NOMO-1 (cell line): ENCODE results near the gene PLXNA4.
A peak's percentile ranks its signal among the peaks of the same experiment; 100 is the strongest.

Experiments used
- DNase-seq, 2 experiments: peaks; one replicate each; lab custom pipeline; 2025; ENCODE audit not compliant: unreplicated experiment in 2 of 2; lab: John Stamatoyannopoulos, UW

Gene PLXNA4

GRCh38 chr7:132337450-132338080, 238.7 kb downstream of the PLXNA4 start:
- DNase-seq: no peak

DNA sequence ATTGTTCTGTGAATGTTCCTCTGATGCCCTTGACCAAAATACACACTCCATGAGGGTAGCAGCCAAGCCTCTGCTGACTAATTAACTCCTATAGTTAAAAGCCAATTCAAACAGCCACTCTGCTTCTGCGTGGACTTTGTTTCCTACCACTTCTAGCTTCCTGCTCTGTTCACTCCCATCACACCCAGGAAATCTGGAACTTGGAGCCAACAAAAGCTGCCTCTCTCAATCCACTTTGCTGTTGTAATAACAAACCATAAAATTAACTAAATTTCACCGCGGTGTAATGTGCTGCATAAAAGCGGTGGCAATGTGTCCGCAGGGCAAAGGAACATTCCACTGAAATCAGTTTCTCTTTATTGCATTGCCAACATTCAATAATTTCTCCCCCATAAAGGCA, 239.5 kb downstream of the PLXNA4 start:
- DNase-seq: no peak

GRCh38 chr7:132333301-132333700, 243.0 kb downstream of the PLXNA4 start:
- DNase-seq: no peak

DNA sequence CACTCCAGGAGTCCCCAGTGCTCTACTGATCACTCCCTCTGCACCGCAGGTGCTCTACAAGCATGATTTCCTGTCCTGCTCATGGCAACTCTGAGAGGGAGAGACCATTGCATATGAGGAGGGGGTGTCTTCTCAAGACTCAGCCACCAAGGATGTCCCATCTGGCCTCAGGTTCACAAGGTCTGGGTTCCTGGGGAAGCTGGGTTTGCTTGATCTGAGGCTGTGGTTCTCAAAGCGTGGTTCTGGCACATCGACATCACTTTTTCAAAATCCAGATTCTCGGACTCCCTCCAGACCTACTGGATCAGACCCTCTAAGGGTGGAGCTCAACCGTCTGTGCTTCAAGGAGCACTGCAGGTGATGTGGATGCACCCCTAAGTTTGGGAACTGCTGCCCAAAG, 247.5 kb downstream of the PLXNA4 start:
- no peak for DNase-seq

GRCh38 chr7:132328047-132328620, 248.1 kb downstream of the PLXNA4 start:
- no peak for DNase-seq

- DNase-seq: no peak
Measured at GRCh38 chr7:132326878-132327589, 249.2 kb downstream of the PLXNA4 start.

- DNase-seq: no peak
Measured at GRCh38 chr7:132322970-132323369, 253.3 kb downstream of the PLXNA4 start.

GRCh38 chr7:132321387-132321786, 254.9 kb downstream of the PLXNA4 start:
- DNase-seq: no peak

GRCh38 chr7:132319481-132319880, 256.8 kb downstream of the PLXNA4 start:
- no peak for DNase-seq

DNA sequence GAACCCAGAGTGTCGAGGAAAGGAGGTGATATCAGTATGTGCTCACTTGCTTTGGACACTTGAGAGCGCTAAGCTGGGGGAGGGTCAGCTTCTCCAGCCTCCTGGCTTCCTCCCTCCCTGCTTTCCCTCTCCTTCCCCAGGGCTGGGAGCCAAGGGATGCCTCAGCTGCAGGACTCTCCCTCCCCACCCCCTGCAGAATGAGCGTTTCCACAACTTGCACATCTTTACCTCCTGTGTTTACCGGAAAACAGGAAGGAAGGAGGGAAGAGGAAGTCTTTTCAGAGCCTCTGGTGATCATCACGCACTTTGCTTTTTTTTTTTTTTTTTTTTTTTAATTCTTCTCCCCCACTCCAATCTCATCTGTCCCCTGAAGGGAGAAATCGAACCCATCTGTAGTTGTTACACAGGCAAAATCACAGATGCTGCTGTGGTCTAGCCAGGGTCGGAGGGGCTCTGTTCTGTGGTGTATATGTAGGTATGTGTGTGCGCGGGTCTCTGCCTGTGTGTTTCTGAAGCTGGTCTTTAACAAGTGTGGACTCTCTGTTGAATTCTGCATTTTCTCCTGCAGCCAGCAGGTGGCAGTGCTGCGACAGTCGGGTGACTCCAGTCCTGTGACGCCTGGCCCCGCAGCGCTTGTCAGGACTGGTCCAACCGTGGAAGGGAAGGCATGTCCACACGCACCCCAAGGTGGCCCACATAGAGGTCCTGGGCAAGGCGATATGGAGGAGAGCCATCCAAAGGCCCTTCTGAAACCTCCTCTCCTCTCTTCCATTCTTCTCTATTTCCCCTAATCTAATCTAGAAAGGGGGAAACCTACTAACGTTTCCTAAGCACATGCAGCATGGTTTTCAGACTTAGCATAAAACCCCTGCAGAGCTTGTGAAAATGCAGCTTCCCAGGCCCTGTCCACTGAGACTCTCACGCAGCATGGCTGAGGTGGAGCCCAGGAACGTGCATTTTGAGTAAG, 257.6 kb downstream of the PLXNA4 start:
- peak; percentile 10 to 52 for DNase-seq

- no peak for DNase-seq
Measured at GRCh38 chr7:132317701-132318351, 258.4 kb downstream of the PLXNA4 start.

DNA sequence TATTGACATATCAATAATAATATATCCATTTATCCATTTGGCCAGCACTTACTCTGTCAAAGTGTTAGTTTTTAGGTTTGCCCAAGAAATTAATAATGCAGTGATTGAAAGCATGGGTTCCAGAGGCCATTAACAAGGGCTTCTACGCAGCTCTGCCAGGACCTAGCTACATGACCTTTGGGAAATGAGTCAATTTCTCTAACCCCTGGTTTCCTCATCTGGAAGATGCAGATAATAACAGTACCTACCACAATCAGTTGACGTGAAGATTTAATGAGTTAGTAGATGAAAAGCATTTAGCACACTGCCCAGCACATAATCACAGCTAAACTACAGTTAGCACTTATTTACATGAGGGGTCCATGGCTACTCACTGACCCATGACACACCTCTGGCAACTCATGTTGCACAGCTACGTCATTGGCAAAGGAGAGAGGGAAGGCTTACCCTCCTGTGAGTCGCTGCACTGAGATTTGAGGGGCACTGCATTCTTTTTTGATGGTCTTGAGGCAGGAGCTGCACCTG, 263.7 kb downstream of the PLXNA4 start:
- no peak for DNase-seq

- no peak for DNase-seq
Measured at GRCh38 chr7:132311733-132312132, 264.5 kb downstream of the PLXNA4 start.

DNA sequence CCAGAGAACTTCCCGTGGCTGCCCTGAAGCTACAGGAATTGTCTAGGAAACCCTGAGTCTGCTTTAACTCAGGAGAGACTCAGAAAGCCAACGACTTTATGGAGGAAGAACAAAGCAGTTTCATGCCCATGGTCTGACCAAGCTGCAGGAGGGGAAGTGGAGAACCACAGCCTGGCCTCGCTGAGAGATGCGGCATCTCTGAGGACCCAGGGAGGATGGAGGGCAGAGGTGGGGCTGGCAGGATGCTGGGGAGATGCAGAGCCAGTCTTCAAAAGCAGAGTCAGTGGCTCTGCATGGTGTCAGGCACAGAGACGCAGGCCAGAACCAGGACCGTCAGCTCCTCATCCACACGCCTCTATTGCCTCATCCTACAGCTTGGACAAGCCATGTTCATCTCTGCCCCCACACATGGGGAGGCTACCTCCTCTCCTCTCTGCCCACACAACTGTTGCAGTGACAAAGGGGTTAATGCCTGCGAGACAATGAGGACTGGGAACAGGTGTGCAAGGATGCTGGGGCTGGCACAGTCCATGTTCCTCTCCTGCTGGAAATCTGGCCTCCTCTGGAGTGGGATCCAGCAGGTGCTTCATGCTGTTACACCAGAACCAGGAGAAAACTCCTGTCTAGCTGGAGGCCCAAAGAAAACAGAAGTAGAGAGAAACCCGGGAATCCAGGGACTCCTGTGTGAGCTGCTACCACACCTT, 267.0 kb downstream of the PLXNA4 start:
- no peak for DNase-seq

- no peak for DNase-seq
Measured at GRCh38 chr7:132307465-132307864, 268.8 kb downstream of the PLXNA4 start.

DNA sequence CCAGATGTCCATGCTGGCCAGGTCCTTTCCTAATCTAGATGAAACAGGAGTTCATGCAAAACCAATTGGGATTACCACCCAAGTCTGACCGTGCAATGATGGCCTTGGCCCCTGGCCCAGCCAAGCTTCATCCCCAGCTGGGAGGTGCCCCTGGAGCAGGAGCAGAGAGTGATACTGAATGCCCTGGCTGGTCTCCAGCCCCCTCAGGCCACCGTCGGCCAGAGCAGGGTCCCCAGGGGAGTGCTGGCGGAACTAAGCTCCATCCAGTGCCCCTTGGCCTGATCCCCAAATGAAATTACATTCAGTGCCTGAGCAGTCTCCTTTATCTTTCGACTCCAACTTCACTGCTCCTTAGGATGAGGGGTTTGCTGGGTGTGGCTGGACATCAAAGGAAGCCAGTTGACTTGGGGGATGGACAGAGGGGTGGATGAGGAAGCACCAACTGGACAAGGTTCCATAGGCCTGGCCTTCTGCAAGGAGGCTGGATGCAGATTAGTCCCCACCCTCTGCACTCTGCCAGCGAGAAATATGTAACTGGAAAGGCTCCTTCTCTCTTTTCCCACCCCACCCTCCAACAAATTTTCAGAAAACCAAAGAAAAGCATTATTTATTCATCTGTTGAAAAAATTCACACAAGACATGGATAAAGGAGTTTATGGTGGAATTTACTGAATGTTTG, 275.5 kb downstream of the PLXNA4 start:
- DNase-seq: no peak

- DNase-seq: no peak
Measured at GRCh38 chr7:132298790-132299189, 277.5 kb downstream of the PLXNA4 start.

- DNase-seq: no peak
Measured at GRCh38 chr7:132296820-132297219, 279.4 kb downstream of the PLXNA4 start.

DNA sequence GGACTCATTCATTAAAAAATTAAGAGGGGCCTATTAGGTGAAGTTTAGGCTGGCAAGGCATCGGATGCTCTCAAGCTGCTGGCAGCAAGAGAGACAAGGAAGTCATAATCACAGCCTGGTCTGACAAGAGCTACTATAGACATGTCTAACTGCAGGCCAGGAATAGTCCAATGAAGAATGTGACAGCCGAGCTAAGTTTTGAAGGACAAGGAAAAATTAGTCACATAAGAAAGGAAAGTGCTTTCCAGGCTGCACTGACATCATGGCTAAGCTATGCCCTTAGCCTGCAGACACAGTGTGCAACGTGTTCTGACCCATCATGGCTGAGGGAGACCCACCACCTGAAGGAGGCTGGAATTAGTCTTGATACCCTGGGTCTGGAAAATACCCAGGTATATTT, 281.1 kb downstream of the PLXNA4 start:
- DNase-seq: no peak
